ENCODE measurements around the gene TDRD10.

TDRD10 gene

GRCh38 chr1:154488922-154489321 lies 13.1 kb upstream of the TDRD10 start:
- no peak overlapping the region for H3K4me3 ChIP-seq (ENCODE audit: control insufficient read depth, low read depth, low read length)
- no peak for DNase-seq (ENCODE audit: low read depth)
- no peak for TF ChIP-seq CTCF (IDR thresholded peaks at IDR 0.05; ENCODE audit: control insufficient read depth, insufficient read depth, low read depth, low read length, missing control alignments)

- H3K4me3 ChIP-seq (ENCODE audit: control insufficient read depth, low read depth, low read length) = no peak overlapping the region
- TF ChIP-seq CTCF (IDR thresholded peaks at IDR 0.05; ENCODE audit: control insufficient read depth, insufficient read depth, low read depth, low read length, missing control alignments) = no peak
- no peak for DNase-seq (ENCODE audit: low read depth)
These were observed 12.2 kb upstream of the TDRD10 start for GRCh38 chr1:154489695-154490274.

- TF ChIP-seq CTCF (IDR thresholded peaks at IDR 0.05; ENCODE audit: control insufficient read depth, insufficient read depth, low read depth, low read length, missing control alignments) = no peak
- DNase-seq (ENCODE audit: low read depth) = no peak
These were observed 11.7 kb upstream of the TDRD10 start for GRCh38 chr1:154490317-154490716.

GRCh38 chr1:154492115-154492514 lies 9.9 kb upstream of the TDRD10 start:
- H3K4me3 ChIP-seq (ENCODE audit: control insufficient read depth, low read depth, low read length) = no peak overlapping the region
- TF ChIP-seq CTCF (IDR thresholded peaks at IDR 0.05; ENCODE audit: control insufficient read depth, insufficient read depth, low read depth, low read length, missing control alignments) = no peak
- DNase-seq (ENCODE audit: low read depth) = no peak

More at GRCh38 chr1:154490317-154490716, 11.7 kb upstream of the TDRD10 start:
- H3K4me3 ChIP-seq (ENCODE audit: control insufficient read depth, low read depth, low read length) = no peak overlapping the region

GRCh38 chr1:154493276-154493675 lies 8.7 kb upstream of the TDRD10 start:
- DNase-seq (ENCODE audit: low read depth) = no peak
- no peak overlapping the region for H3K4me3 ChIP-seq (ENCODE audit: control insufficient read depth, low read depth, low read length)
- no peak for TF ChIP-seq CTCF (IDR thresholded peaks at IDR 0.05; ENCODE audit: control insufficient read depth, insufficient read depth, low read depth, low read length, missing control alignments)

- H3K4me3 ChIP-seq (ENCODE audit: control insufficient read depth, low read depth, low read length) = no peak overlapping the region
- no peak for TF ChIP-seq CTCF (IDR thresholded peaks at IDR 0.05; ENCODE audit: control insufficient read depth, insufficient read depth, low read depth, low read length, missing control alignments)
- no peak for DNase-seq (ENCODE audit: low read depth)
These were observed 6.3 kb upstream of the TDRD10 start for GRCh38 chr1:154495496-154496273.

Measured in AG09309 (cell line).